ENCODE measurements around the gene SCO1. TPM values are rescaled to one million over a fixed set of nuclear protein-coding genes. Genes with fewer than 3 reads are reported as not detected.

Gene SCO1
- total RNA-seq, 2 experiments from 2014 or later, result 34.0 to 37.6 TPM

DNA sequence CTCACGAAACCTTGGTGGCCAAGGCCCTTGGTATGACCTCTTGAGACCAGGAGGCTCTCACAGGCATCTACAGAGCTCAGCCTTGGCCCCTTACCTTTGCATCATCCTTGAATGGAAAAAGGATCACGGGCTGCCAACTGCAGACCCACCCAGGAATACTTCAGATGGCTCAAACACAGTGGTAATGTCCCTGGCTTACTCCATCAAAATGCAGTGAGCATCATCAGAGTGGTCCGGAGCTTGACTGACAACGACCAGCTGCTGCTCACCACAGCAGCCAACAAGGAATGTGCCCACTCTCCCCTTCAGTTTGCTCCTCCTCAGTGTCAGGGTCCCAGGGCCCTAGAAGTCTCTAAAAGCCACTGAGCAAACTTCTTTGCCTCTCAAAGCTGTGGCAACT lies 22.6 kb downstream of the SCO1 start:
- peaks cover 21% of the 10 kb centered on the region for H3K36me3 Mint-ChIP-seq (ENCODE audit: low read depth)
- intact Hi-C loops (cut with micrococcal nuclease), result no loop called here
- no peaks in the 10 kb centered on the region for H3K9me3 Mint-ChIP-seq
- CTCF ChIA-PET, result interaction anchor here (0.8 to 1.1 kb wide), 2 partner anchors 9 to 40 kb away, joined by 3 to 4 read pairs; no protein-coding TSS in a partner anchor
- DNase-seq, result no peak
- H3K4me3 Mint-ChIP-seq, result no peak overlapping the region
- H3K27ac Mint-ChIP-seq, result no peak overlapping the region
- no peaks in the 10 kb centered on the region for H3K27me3 Mint-ChIP-seq (ENCODE audit: low read depth)
- H3K4me1 Mint-ChIP-seq (ENCODE audit: low read depth), result no peaks in the 10 kb centered on the region

GRCh38 chr17:10673312-10673711 lies 24.0 kb downstream of the SCO1 start:
- CTCF ChIA-PET, result no interaction called here
- H3K9me3 Mint-ChIP-seq, result no peaks in the 10 kb centered on the region
- no peaks in the 10 kb centered on the region for H3K27me3 Mint-ChIP-seq (ENCODE audit: low read depth)
- H3K36me3 Mint-ChIP-seq (ENCODE audit: low read depth), result peaks cover 17% of the 10 kb centered on the region
- no peaks in the 10 kb centered on the region for H3K4me1 Mint-ChIP-seq (ENCODE audit: low read depth)
- intact Hi-C loops (cut with micrococcal nuclease), result no loop called here
- H3K27ac Mint-ChIP-seq, result no peak overlapping the region
- DNase-seq, result no peak
- no peak overlapping the region for H3K4me3 Mint-ChIP-seq

DNA sequence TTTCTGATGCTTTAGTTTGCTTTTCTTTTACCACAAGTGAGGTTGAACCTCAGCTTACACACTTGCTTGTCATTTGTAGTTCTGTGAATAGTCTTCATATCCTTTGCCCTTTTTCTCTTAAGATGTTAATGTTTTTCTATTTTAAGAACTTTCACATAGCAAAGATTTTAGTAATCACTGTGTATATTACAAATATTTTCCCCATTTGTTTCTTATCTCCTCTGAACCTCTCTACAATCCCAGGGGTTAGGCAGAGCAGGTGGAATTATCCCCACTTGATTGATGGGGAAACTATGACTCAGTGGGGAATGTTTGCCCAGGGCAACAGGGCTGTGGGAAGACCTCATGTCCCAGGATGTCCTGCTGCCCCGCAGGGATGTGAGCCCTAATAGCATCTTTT lies 28.6 kb downstream of the SCO1 start:
- DNase-seq, result no peak
- H3K9me3 Mint-ChIP-seq, result no peaks in the 10 kb centered on the region
- no peaks in the 10 kb centered on the region for H3K4me1 Mint-ChIP-seq (ENCODE audit: low read depth)
- intact Hi-C loops (cut with micrococcal nuclease), result no loop called here
- CTCF ChIA-PET, result no interaction called here
- H3K4me3 Mint-ChIP-seq, result no peak overlapping the region
- H3K27ac Mint-ChIP-seq, result no peak overlapping the region
- peaks cover 11% of the 10 kb centered on the region for H3K36me3 Mint-ChIP-seq (ENCODE audit: low read depth)
- no peaks in the 10 kb centered on the region for H3K27me3 Mint-ChIP-seq (ENCODE audit: low read depth)

GRCh38 chr17:10666906-10667305 lies 30.4 kb downstream of the SCO1 start:
- CTCF ChIA-PET, result no interaction called here

GRCh38 chr17:10664571-10664970 lies 32.8 kb downstream of the SCO1 start:
- H3K27me3 Mint-ChIP-seq (ENCODE audit: low read depth), result no peaks in the 10 kb centered on the region
- no peaks in the 10 kb centered on the region for H3K9me3 Mint-ChIP-seq
- no peaks in the 10 kb centered on the region for H3K4me1 Mint-ChIP-seq (ENCODE audit: low read depth)
- CTCF ChIA-PET, result interaction anchor here (0.6 to 1.3 kb wide), 5 partner anchors 18 to 184 kb away, joined by 3 to 6 read pairs (median 4); no protein-coding TSS in a partner anchor
- H3K36me3 Mint-ChIP-seq (ENCODE audit: low read depth), result peaks cover 16% of the 10 kb centered on the region
- no peak for DNase-seq
- H3K27ac Mint-ChIP-seq, result no peak overlapping the region
- H3K4me3 Mint-ChIP-seq, result no peak overlapping the region
- intact Hi-C loops (cut with micrococcal nuclease), result no loop called here

More at GRCh38 chr17:10666906-10667305, 30.4 kb downstream of the SCO1 start:
- Mint-ChIP-seq H3K36me3 (ENCODE audit: low read depth) (peaks cover 11% of the 10 kb centered on the region), H3K4me3 (no peak overlapping the region), H3K9me3 (no peaks in the 10 kb centered on the region), H3K27ac (no peak overlapping the region), H3K27me3 (ENCODE audit: low read depth) (no peaks in the 10 kb centered on the region), H3K4me1 (ENCODE audit: low read depth) (no peaks in the 10 kb centered on the region)
- intact Hi-C loops (cut with micrococcal nuclease), result no loop called here
- no peak for DNase-seq

GRCh38 chr17:10663231-10663630 lies 34.1 kb downstream of the SCO1 start:
- Mint-ChIP-seq H3K27me3 (ENCODE audit: low read depth) (no peaks in the 10 kb centered on the region), H3K4me1 (ENCODE audit: low read depth) (no peaks in the 10 kb centered on the region), H3K9me3 (no peaks in the 10 kb centered on the region), H3K27ac (no peak overlapping the region), H3K36me3 (ENCODE audit: low read depth) (peaks cover 20% of the 10 kb centered on the region), H3K4me3 (no peak overlapping the region)
- no peak for DNase-seq
- intact Hi-C loops (cut with micrococcal nuclease), result no loop called here
- CTCF ChIA-PET, result no interaction called here

GRCh38 chr17:10661437-10661836 lies 35.9 kb downstream of the SCO1 start:
- H3K36me3 Mint-ChIP-seq (ENCODE audit: low read depth), result peaks cover 23% of the 10 kb centered on the region
- CTCF ChIA-PET, result no interaction called here
- no peaks in the 10 kb centered on the region for H3K9me3 Mint-ChIP-seq
- H3K27ac Mint-ChIP-seq, result no peak overlapping the region
- DNase-seq, result no peak
- no peaks in the 10 kb centered on the region for H3K4me1 Mint-ChIP-seq (ENCODE audit: low read depth)
- intact Hi-C loops (cut with micrococcal nuclease), result no loop called here
- no peak overlapping the region for H3K4me3 Mint-ChIP-seq
- no peaks in the 10 kb centered on the region for H3K27me3 Mint-ChIP-seq (ENCODE audit: low read depth)

DNA sequence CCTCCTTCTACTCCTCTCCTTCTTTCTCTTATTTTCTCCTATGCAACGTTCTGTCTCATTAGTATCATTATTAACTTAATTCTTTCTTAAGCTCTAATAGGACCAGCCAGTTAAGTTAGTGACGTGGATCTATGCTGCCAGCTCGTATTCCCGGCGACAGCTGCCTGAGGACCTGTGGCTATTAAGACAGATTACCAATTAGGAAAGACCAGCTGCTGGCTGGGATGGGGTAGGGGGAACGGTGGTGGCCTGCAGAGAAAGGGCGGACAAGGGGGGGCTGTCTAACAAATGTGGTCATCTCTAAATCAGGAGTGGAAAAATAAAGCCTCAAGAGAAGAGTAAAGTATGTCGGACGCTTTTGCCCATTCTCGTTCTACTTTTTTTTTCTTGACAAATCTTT lies 39.5 kb downstream of the SCO1 start:
- CTCF ChIA-PET, result interaction anchor here (1.4 kb wide), 1 partner anchor 11 kb away, joined by 4 read pairs; no protein-coding TSS in a partner anchor
- Mint-ChIP-seq H3K27me3 (ENCODE audit: low read depth) (no peaks in the 10 kb centered on the region), H3K4me3 (no peak overlapping the region), H3K9me3 (no peaks in the 10 kb centered on the region), H3K4me1 (ENCODE audit: low read depth) (peaks cover 9% of the 10 kb centered on the region), H3K27ac (no peak overlapping the region), H3K36me3 (ENCODE audit: low read depth) (peaks cover 15% of the 10 kb centered on the region)
- intact Hi-C loops (cut with micrococcal nuclease), result no loop called here
- DNase-seq, result no peak

- H3K36me3 Mint-ChIP-seq (ENCODE audit: low read depth), result peaks cover 15% of the 10 kb centered on the region
- no peak within 1 kb of the TSS for H3K27ac Mint-ChIP-seq
- H3K27me3 Mint-ChIP-seq (ENCODE audit: low read depth), result no peaks in the 10 kb centered on the region
- CTCF ChIA-PET, result interaction anchor here (1.4 kb wide), 1 partner anchor 10 kb away, joined by 4 read pairs; no protein-coding TSS in a partner anchor
- H3K4me1 Mint-ChIP-seq (ENCODE audit: low read depth), result peaks cover 12% of the 10 kb centered on the region
- DNase-seq, result no peak
- no peak within 1 kb of the TSS for H3K4me3 Mint-ChIP-seq
- intact Hi-C loops (cut with micrococcal nuclease), result no loop called here
- H3K9me3 Mint-ChIP-seq, result no peaks in the 10 kb centered on the region
These were observed 40.2 kb downstream of the SCO1 start, which contains the start of gene MYH3 for GRCh38 chr17:10657148-10657547. MYH3 (minus strand) TSS chr17:10657309; CDS start chr17:10655064, 2,245 bp downstream.

- CTCF ChIA-PET, result interaction anchor here (1.0 to 1.6 kb wide), 3 partner anchors 8 to 30 kb away, joined by 4 to 6 read pairs (median 4); no protein-coding TSS in a partner anchor
- intact Hi-C loops (cut with micrococcal nuclease), result loop anchor here (2.0 kb wide), 1 partner anchor 43 kb away; the partner anchor contains the start of genes ADPRM and SCO1
- no peaks in the 10 kb centered on the region for H3K27me3 Mint-ChIP-seq (ENCODE audit: low read depth)
- H3K4me1 Mint-ChIP-seq (ENCODE audit: low read depth), result peaks cover 13% of the 10 kb centered on the region
- H3K27ac Mint-ChIP-seq, result no peak overlapping the region
- no peaks in the 10 kb centered on the region for H3K9me3 Mint-ChIP-seq
- H3K4me3 Mint-ChIP-seq, result no peak overlapping the region
- no peak for DNase-seq
- peaks cover 4% of the 10 kb centered on the region for H3K36me3 Mint-ChIP-seq (ENCODE audit: low read depth)
These were observed 43.3 kb downstream of the SCO1 start for GRCh38 chr17:10653987-10654386.

GRCh38 chr17:10652984-10653659 lies 44.2 kb downstream of the SCO1 start:
- peaks cover 3% of the 10 kb centered on the region for H3K36me3 Mint-ChIP-seq (ENCODE audit: low read depth)
- DNase-seq, result peak; percentile 41
- H3K9me3 Mint-ChIP-seq, result no peaks in the 10 kb centered on the region
- H3K27ac Mint-ChIP-seq, result no peak overlapping the region
- H3K4me3 Mint-ChIP-seq, result no peak overlapping the region
- peaks cover 13% of the 10 kb centered on the region for H3K4me1 Mint-ChIP-seq (ENCODE audit: low read depth)
- CTCF ChIA-PET, result interaction anchor here (0.8 to 1.5 kb wide), 2 partner anchors 31 to 36 kb away, joined by 4 to 5 read pairs; no protein-coding TSS in a partner anchor
- H3K27me3 Mint-ChIP-seq (ENCODE audit: low read depth), result no peaks in the 10 kb centered on the region
- intact Hi-C loops (cut with micrococcal nuclease), result loop anchor here (2.0 kb wide), 1 partner anchor 44 kb away; the partner anchor contains the start of genes ADPRM and SCO1

DNA sequence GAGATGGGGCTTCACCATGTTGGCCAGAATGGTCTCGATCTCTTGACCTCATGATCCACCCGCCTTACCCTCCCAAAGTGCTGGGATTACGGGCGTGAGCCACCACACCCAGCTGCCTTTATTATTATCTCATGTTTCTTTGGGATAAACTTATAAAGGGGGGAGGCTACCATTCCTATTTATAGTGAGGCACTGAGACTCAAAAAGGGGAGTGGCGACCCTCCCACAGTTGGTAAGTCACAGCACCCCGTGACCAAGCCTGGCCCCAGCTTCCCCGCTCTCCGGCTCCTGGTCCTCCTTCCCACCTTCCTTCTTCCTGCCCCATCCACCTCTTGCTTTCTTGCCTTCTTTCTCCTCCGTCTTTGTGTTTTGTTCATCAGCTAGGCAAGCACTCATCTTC lies 45.4 kb downstream of the SCO1 start:
- intact Hi-C loops (cut with micrococcal nuclease), result loop anchor here (2.0 kb wide), 1 partner anchor 45 kb away; the partner anchor contains the start of genes ADPRM and SCO1
- no peak for DNase-seq
- Mint-ChIP-seq H3K4me3 (no peak overlapping the region), H3K9me3 (no peaks in the 10 kb centered on the region), H3K27me3 (ENCODE audit: low read depth) (no peaks in the 10 kb centered on the region), H3K36me3 (ENCODE audit: low read depth) (peaks cover 1% of the 10 kb centered on the region), H3K27ac (no peak overlapping the region), H3K4me1 (ENCODE audit: low read depth) (peaks cover 13% of the 10 kb centered on the region)
- CTCF ChIA-PET, result no interaction called here

DNA sequence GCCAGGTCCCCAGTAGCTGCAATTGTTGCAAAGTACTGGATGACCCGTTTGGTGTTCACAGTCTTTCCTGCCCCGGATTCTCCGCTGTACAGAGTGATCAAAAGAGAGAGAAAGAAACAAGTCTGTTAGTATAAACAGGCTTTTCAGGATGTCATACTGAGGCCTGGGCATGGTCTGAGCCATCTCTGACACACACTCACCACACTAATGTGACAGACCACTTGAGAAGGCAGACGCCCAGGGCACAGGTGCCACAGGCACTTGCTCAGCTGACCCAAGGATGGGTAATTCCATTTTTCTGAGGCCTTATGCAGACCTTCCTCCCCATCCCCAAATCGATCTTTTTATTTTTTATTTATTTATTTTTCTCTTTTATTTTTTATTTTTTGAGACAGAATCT lies 47.7 kb downstream of the SCO1 start:
- peaks cover 13% of the 10 kb centered on the region for H3K4me1 Mint-ChIP-seq (ENCODE audit: low read depth)
- no peak overlapping the region for H3K4me3 Mint-ChIP-seq
- no peak for DNase-seq
- H3K27me3 Mint-ChIP-seq (ENCODE audit: low read depth), result no peaks in the 10 kb centered on the region
- H3K9me3 Mint-ChIP-seq, result no peaks in the 10 kb centered on the region
- intact Hi-C loops (cut with micrococcal nuclease), result no loop called here
- CTCF ChIA-PET, result interaction anchor here (0.7 to 0.9 kb wide), 2 partner anchors 20 to 195 kb away, joined by 3 to 7 read pairs; no protein-coding TSS in a partner anchor
- H3K36me3 Mint-ChIP-seq (ENCODE audit: low read depth), result peaks cover 8% of the 10 kb centered on the region
- H3K27ac Mint-ChIP-seq, result no peak overlapping the region
